LNCaP clone FGC (cell line): ENCODE results near the gene PRKCH.

Experiments used
- DNase-seq: peaks from one replicate; pipeline ENCODE4 v3.0.0-alpha.2; 2011; ENCODE audit warnings: low read depth
- H3K4me3 ChIP-seq: 2 replicates; pipeline ENCODE4 v1.5.1; 2011; ENCODE audit warnings: mild to moderate bottlenecking, low read depth, low read length, control low read depth
- CTCF ChIP-seq: IDR thresholded peaks from 2 replicates; pipeline ENCODE4 v1.5.1; 2012; ENCODE audit warnings: mild to moderate bottlenecking; ENCODE audit not compliant: control insufficient read depth, insufficient read depth; ENCODE audit errors: extremely low read depth

The PRKCH gene

GRCh38 chr14:61543946-61544345 is 222.6 kb downstream of the PRKCH start:
- DNase-seq, result no peak
- no peak overlapping the region for H3K4me3 ChIP-seq
- TF ChIP-seq CTCF, result no peak

- no peak overlapping the region for H3K4me3 ChIP-seq
- TF ChIP-seq CTCF, result no peak
Measured at GRCh38 chr14:61544448-61545330, 223.3 kb downstream of the PRKCH start.

GRCh38 chr14:61545726-61546455 is 224.5 kb downstream of the PRKCH start:
- no peak overlapping the region for H3K4me3 ChIP-seq
- DNase-seq, result no peak
- no peak for TF ChIP-seq CTCF

More at GRCh38 chr14:61544448-61545330, 223.3 kb downstream of the PRKCH start:
- DNase-seq, result no peak

GRCh38 chr14:61547186-61548069 is 226.0 kb downstream of the PRKCH start:
- no peak overlapping the region for H3K4me3 ChIP-seq
- TF ChIP-seq CTCF, result no peak
- DNase-seq, result no peak

GRCh38 chr14:61549425-61549824 is 228.0 kb downstream of the PRKCH start:
- no peak for DNase-seq
- H3K4me3 ChIP-seq, result no peak overlapping the region
- TF ChIP-seq CTCF, result no peak

GRCh38 chr14:61551384-61551783 is 230.0 kb downstream of the PRKCH start:
- no peak overlapping the region for H3K4me3 ChIP-seq
- no peak for TF ChIP-seq CTCF

More at GRCh38 chr14:61551384-61551783, 230.0 kb downstream of the PRKCH start:
- DNase-seq, result no peak
